Osteoblast (primary cell): Measurements from ENCODE around the gene PHOSPHO2. TPM values are rescaled to one million over a fixed set of nuclear protein-coding genes. Genes with fewer than 3 reads are reported as not detected.

ENCODE experiments used
- DNase-seq: peaks from one replicate; pipeline ENCODE4 v3.0.0; 2011; ENCODE audit warnings: low spot score, mixed read lengths; ENCODE audit not compliant: insufficient read length; ENCODE audit errors: missing footprints
- H2AFZ ChIP-seq: 2 replicates; pipeline ENCODE4 v1.6.0; 2011; ENCODE audit warnings: mild to moderate bottlenecking, low read length
- H3K27ac ChIP-seq: 2 replicates; pipeline ENCODE4 v1.5.1; 2011; ENCODE audit warnings: mild to moderate bottlenecking, low read depth, low read length, moderate library complexity
- H3K27me3 ChIP-seq: 2 replicates; pipeline ENCODE4 v1.6.0; 2012; ENCODE audit warnings: mild to moderate bottlenecking, control low read depth, inconsistent platforms, low read length, moderate library complexity; ENCODE audit not compliant: insufficient read depth
- H3K36me3 ChIP-seq: 2 replicates; pipeline ENCODE4 v1.5.1; 2011; ENCODE audit warnings: mild to moderate bottlenecking, low read length, control low read depth, moderate library complexity; ENCODE audit not compliant: insufficient read depth
- H3K4me1 ChIP-seq: 2 replicates; pipeline ENCODE4 v1.5.1; 2011; ENCODE audit warnings: mild to moderate bottlenecking, low read length, control low read depth, moderate library complexity; ENCODE audit not compliant: insufficient read depth
- H3K4me2 ChIP-seq: 2 replicates; pipeline ENCODE4 v1.6.0; 2011; ENCODE audit warnings: mild to moderate bottlenecking, low read length; ENCODE audit not compliant: insufficient read depth
- H3K4me3 ChIP-seq: fragments of 200-600 bp; sonication (generic); 3 replicates; pipeline ENCODE4 v1.5.1; 2012; ENCODE audit warnings: mild to moderate bottlenecking, low read length, inconsistent platforms; ENCODE audit not compliant: insufficient read depth
- H3K79me2 ChIP-seq: 2 replicates; pipeline ENCODE4 v1.6.0; 2012; ENCODE audit warnings: mild to moderate bottlenecking, low read length, control low read depth, inconsistent platforms; ENCODE audit not compliant: insufficient read depth
- H3K9me3 ChIP-seq: 2 replicates; pipeline ENCODE4 v1.5.1; 2011; ENCODE audit warnings: low read depth, low read length, control low read depth
- H4K20me1 ChIP-seq: 2 replicates; pipeline ENCODE4 v1.6.0; 2012; ENCODE audit warnings: mild to moderate bottlenecking, low read length, control low read depth; ENCODE audit not compliant: insufficient read depth
- small RNA-seq: library from RNA; depleted of rRNA; stranded (forward); fragments of <200 nt; gene quantifications from one replicate; pipeline ENCODE3, GENCODE V24; 2012
- total RNA-seq: library from RNA; depleted of rRNA; stranded (reverse); fragments of >200 nt; gene quantifications from 2 replicates; pipeline ENCODE4 v1.2.3, GENCODE V29; 2012
- TF ChIP-seq, protein P1 (sequence below): IDR thresholded peaks from 2 replicates; pipeline ENCODE4 v1.5.1; 2011; ENCODE audit warnings: mild to moderate bottlenecking, low read depth, low read length, moderate library complexity; ENCODE audit errors: extremely low read depth

Gene PHOSPHO2
- total RNA-seq, 1 donor, result 3.6 TPM

- TF ChIP-seq, protein P1, sequence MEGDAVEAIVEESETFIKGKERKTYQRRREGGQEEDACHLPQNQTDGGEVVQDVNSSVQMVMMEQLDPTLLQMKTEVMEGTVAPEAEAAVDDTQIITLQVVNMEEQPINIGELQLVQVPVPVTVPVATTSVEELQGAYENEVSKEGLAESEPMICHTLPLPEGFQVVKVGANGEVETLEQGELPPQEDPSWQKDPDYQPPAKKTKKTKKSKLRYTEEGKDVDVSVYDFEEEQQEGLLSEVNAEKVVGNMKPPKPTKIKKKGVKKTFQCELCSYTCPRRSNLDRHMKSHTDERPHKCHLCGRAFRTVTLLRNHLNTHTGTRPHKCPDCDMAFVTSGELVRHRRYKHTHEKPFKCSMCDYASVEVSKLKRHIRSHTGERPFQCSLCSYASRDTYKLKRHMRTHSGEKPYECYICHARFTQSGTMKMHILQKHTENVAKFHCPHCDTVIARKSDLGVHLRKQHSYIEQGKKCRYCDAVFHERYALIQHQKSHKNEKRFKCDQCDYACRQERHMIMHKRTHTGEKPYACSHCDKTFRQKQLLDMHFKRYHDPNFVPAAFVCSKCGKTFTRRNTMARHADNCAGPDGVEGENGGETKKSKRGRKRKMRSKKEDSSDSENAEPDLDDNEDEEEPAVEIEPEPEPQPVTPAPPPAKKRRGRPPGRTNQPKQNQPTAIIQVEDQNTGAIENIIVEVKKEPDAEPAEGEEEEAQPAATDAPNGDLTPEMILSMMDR, result no peak
- Histone ChIP-seq H3K36me3 (no peaks in the 10 kb centered on the region), H3K27me3 (no peaks in the 10 kb centered on the region), H3K4me1 (no peaks in the 10 kb centered on the region), H3K9me3 (no peaks in the 10 kb centered on the region), H3K79me2 (no peaks in the 10 kb centered on the region), H4K20me1 (no peaks in the 10 kb centered on the region), H2AFZ (no peak overlapping the region), H3K4me2 (no peak overlapping the region), H3K4me3 (no peak overlapping the region), H3K27ac (no peak overlapping the region)
- no peak for DNase-seq
Measured at GRCh38 chr2:169743549-169743948, 49.3 kb downstream of the PHOSPHO2 start.

GRCh38 chr2:169746240-169746639 is 52.0 kb downstream of the PHOSPHO2 start:
- TF ChIP-seq, protein P1, result no peak
- Histone ChIP-seq H3K4me2 (no peak overlapping the region), H3K27me3 (no peaks in the 10 kb centered on the region), H3K4me3 (no peak overlapping the region), H2AFZ (no peak overlapping the region), H3K9me3 (no peaks in the 10 kb centered on the region), H3K36me3 (no peaks in the 10 kb centered on the region), H3K4me1 (no peaks in the 10 kb centered on the region), H3K79me2 (no peaks in the 10 kb centered on the region), H3K27ac (no peak overlapping the region), H4K20me1 (no peaks in the 10 kb centered on the region)
- no peak for DNase-seq

DNA sequence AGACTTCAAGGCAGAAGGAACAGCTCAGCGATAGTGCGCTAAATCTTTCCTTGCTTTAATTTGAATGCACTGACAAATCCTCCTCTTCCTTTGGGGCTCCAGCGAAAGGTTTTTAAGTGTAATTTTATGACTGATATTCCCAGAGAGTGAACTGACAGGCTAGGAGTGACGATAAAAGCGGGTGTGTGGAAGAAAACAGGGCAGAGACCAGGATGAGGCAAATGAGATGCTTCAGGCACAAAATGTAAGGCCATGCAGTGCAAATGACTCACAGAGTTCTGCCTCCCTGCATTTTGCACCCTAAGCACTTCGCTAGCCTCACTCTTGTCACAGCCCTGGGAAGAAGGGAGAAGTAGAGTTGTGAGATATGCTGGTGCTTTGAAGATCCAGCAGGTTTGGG is 54.0 kb downstream of the PHOSPHO2 start:
- Histone ChIP-seq H2AFZ (no peak overlapping the region), H3K4me1 (no peaks in the 10 kb centered on the region), H3K36me3 (no peaks in the 10 kb centered on the region), H3K9me3 (no peaks in the 10 kb centered on the region), H3K4me2 (no peak overlapping the region), H3K27ac (no peak overlapping the region), H3K4me3 (no peak overlapping the region), H4K20me1 (no peaks in the 10 kb centered on the region), H3K27me3 (no peaks in the 10 kb centered on the region), H3K79me2 (no peaks in the 10 kb centered on the region)
- DNase-seq, result no peak
- TF ChIP-seq, protein P1, result no peak

Small RNAs within 50 kb of the gene (small RNA-seq; reads per million reads assigned to genes)
- not detected for gene RF00432

Other genes starting within 250 kb of the PHOSPHO2 start
- gene BBS5, start 215.0 kb upstream of the PHOSPHO2 start, total RNA-seq, result 5.8 and 9.1 TPM in 2 replicates
- 1.1 and 1.2 TPM in 2 replicates for gene KLHL41, start 184.8 kb upstream of the PHOSPHO2 start, total RNA-seq
- gene FASTKD1, start 120.6 kb upstream of the PHOSPHO2 start, total RNA-seq, result 14.5 and 18.3 TPM in 2 replicates
- 23.3 and 25.3 TPM in 2 replicates for gene PPIG, start 110.1 kb upstream of the PHOSPHO2 start, total RNA-seq
- gene CFAP210, start 64 bp upstream of the PHOSPHO2 start, total RNA-seq, result under 0.01 and 0.36 TPM in 2 replicates
- 0.29 and 0.72 TPM in 2 replicates for gene KLHL23, start 39.4 kb downstream of the PHOSPHO2 start, total RNA-seq
- gene SSB, start 104.4 kb downstream of the PHOSPHO2 start, total RNA-seq, result 82.2 and 94.1 TPM in 2 replicates
- gene METTL5, start 130.4 kb downstream of the PHOSPHO2 start, total RNA-seq, result 39.8 and 44.2 TPM in 2 replicates
- 42.7 and 50.1 TPM in 2 replicates for gene UBR3, start 133.0 kb downstream of the PHOSPHO2 start, total RNA-seq